GM13976 (cell line): ENCODE results near the gene CMKLR1.

Experiments
- DNase-seq: peaks from one replicate; pipeline ENCODE4 v3.0.0; 2012; ENCODE audit warnings: low spot score
- CTCF ChIP-seq: IDR thresholded peaks from 2 replicates; pipeline ENCODE4 v1.5.1; 2012; ENCODE audit warnings: borderline replicate concordance, mild to moderate bottlenecking; ENCODE audit not compliant: insufficient read depth; ENCODE audit errors: extremely low read depth, missing control alignments, control extremely low read depth
- in situ Hi-C: fragments of 300-500 bp; cut with MboI; formaldehyde crosslinking; loops from one replicate; pipeline ENCODE4 v1.12.0; 2022; ENCODE audit warnings: low sequenced_read_pairs, mixed read lengths, inconsistent platforms; ENCODE audit not compliant: unreplicated experiment

Gene CMKLR1

GRCh38 chr12:108348842-108349241, 9.7 kb upstream of the CMKLR1 start:
- no peak for TF ChIP-seq CTCF
- in situ Hi-C loops, result no loop called here
- no peak for DNase-seq

- in situ Hi-C loops, result no loop called here
- no peak for TF ChIP-seq CTCF
- DNase-seq, result no peak
These were observed 7.9 kb upstream of the CMKLR1 start for GRCh38 chr12:108346727-108347710.

- no peak for DNase-seq
- in situ Hi-C loops, result no loop called here
- no peak for TF ChIP-seq CTCF
These were observed 6.9 kb upstream of the CMKLR1 start for GRCh38 chr12:108345716-108346633.

GRCh38 chr12:108342985-108343384, 3.9 kb upstream of the CMKLR1 start:
- in situ Hi-C loops, result no loop called here
- TF ChIP-seq CTCF, result no peak
- no peak for DNase-seq

- DNase-seq, result no peak
- in situ Hi-C loops, result no loop called here
- TF ChIP-seq CTCF, result no peak
These were observed 3.0 kb upstream of the CMKLR1 start for GRCh38 chr12:108341854-108342847.

- no peak for DNase-seq
- in situ Hi-C loops, result no loop called here
- no peak for TF ChIP-seq CTCF
These were observed 2.2 kb upstream of the CMKLR1 start for GRCh38 chr12:108341356-108341755.
